AG09309 (cell line): ENCODE results near the gene CDH4.

Experiments
- DNase-seq: peaks from one replicate; pipeline ENCODE4 v3.0.0-alpha.2; 2010; ENCODE audit warnings: low read depth
- H3K4me3 ChIP-seq: 2 replicates; pipeline ENCODE4 v1.5.1; 2011; ENCODE audit warnings: mild to moderate bottlenecking, low read depth, low read length, moderate library complexity; ENCODE audit not compliant: control insufficient read depth
- TF ChIP-seq, protein P1 (sequence below): IDR thresholded peaks from 2 replicates; pipeline ENCODE4 v1.5.1; 2011; ENCODE audit warnings: mild to moderate bottlenecking, low read depth, low read length, inconsistent platforms; ENCODE audit not compliant: insufficient read depth, control insufficient read depth; ENCODE audit errors: missing control alignments

The CDH4 gene

DNA sequence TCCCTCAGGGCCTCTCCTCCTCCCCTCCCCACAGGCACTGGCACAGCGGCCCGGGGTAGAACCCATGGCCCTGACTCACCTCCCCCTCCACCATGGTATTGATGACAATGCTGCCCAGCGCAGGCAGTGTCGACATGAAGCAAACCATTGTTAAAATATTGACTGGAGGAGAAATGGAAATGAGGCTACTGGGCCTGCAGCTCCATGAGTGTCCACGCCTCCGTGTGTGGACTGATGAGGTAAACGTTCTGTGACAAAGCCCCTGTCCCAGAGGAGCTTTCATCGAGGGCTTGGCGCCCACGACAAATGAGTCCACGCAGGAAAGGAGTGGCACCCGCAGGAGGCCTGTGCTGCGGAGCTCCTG, 410.9 kb downstream of the CDH4 start:
- TF ChIP-seq, protein P1, sequence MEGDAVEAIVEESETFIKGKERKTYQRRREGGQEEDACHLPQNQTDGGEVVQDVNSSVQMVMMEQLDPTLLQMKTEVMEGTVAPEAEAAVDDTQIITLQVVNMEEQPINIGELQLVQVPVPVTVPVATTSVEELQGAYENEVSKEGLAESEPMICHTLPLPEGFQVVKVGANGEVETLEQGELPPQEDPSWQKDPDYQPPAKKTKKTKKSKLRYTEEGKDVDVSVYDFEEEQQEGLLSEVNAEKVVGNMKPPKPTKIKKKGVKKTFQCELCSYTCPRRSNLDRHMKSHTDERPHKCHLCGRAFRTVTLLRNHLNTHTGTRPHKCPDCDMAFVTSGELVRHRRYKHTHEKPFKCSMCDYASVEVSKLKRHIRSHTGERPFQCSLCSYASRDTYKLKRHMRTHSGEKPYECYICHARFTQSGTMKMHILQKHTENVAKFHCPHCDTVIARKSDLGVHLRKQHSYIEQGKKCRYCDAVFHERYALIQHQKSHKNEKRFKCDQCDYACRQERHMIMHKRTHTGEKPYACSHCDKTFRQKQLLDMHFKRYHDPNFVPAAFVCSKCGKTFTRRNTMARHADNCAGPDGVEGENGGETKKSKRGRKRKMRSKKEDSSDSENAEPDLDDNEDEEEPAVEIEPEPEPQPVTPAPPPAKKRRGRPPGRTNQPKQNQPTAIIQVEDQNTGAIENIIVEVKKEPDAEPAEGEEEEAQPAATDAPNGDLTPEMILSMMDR = no peak
- DNase-seq = no peak

DNA sequence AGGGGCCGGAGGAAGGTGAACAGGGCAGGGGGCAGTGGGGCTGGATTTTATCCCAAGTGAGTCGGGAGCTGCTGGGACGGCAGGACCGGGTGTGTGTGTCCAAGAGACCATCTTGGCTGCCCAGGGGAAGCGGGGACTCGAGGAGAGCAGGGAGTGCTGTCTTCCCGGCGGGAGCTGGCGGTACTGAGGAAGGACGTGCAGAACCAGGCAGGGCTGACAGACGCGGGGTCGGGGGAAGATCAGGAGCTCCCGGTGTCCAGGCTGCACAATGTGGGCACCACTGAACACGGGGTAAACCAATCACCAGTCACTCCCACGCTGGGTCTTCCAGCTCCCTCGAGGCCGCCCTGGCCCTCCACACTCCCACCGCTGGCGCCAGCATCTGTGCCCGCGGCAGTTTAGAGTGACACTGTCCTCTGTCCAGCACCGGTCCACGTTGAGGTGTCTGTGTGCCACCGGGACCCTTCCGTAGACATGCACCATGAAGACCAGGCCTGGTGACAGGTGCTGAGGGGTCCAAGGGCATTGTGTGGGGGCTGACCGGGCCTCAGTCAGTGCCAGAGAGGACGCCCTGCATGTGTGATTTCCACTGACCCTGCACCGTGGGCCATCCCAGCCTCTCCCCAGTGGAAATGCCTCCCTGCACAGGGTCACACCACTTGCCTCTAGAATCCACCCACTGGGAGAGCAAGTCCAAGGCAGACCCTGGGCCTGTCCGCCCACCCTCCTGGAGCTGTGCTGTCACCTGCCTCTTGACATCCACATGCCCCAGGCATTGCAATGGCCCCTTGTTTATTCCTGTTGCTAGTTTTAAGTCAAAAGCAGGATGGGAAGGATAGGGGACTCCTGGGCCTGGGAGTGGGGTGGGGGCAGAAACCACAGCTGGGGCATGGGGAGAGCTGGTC, 411.7 kb downstream of the CDH4 start:
- TF ChIP-seq, protein P1 = no peak
- H3K4me3 ChIP-seq = no peak overlapping the region
- DNase-seq = no peak

More for the DNA sequence above, 410.9 kb downstream of the CDH4 start:
- H3K4me3 ChIP-seq = no peak overlapping the region

DNA sequence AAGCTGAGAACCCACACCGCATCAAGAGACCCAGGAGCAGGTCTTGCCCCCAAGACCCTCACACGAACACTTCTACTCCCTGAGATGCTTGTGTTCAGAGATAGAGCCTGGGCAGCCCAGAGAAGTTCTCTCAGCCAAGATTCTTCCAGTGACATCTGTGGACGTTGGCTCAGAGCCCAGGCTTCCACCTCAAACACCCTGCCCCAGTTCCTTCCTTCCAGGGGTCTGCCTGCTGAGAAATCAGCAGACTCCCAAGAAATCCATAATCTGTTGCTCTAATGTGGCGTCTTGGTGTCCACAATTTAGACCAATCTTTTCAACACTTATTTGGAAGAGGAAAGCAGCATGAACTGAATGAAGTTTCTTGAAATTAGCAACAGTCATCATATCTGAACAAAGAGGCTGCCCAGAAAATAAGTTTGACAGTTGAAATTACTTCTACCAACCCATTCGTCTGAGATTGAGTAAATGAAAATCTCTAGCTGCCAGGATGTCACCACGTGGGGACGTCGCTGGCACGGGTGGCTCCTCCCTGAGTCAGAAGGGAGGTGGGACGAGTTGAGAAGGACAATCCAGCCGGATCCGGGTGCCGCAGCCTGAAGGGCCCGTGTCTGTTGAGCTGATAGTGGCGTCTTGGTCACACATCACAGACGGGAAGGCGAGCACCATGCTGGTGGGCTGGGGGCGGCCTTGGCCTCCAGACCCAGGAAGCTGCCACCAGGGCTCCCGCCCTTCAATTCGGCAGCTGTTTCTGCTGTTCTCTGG, 412.7 kb downstream of the CDH4 start:
- H3K4me3 ChIP-seq = no peak overlapping the region
- TF ChIP-seq, protein P1 = no peak
- no peak for DNase-seq

DNA sequence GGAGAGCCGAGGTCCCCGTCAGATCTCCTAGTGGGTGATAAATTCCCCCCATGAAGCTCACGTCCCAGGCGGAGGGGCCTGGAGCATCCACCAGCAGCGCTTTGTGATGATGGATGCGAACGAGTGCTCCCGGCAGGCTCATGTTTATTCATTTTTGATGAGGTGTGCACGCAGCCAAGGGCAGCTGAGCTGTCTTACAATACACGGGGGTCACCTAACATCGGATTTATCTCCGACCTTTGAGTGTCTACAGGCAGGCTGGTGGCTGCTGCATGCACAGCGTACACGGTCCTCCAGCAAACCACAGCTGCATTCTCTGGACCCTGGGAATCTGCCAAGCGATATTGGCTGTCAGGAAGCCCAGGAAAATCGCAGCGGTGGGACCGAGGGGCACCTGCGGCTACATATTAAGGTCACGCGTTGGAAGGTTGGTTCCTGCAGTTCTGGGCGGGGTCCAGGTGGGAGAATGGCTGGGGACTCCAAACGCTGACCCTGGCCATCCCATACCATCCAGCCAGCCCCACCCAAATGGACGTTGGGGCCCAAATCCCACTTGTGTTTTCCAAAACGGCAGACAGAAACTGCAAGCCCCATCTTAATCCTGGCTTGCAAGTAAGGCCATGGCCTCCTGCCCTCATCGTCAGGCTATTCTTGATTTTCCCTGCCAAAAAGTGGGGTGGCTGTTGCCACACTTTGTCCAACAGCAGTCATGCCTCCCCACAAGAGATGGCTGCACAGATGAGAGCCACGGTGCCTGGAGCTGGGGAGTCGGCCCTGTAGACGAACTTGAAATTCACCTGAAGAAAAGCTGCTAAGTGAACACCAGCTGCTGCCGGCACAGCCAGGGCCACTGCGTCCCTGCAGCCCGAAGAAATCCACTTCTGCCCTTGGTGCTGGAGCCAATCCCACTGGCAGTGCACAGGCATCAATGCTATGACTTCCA, 413.7 kb downstream of the CDH4 start:
- no peak for DNase-seq
- TF ChIP-seq, protein P1 = no peak

DNA sequence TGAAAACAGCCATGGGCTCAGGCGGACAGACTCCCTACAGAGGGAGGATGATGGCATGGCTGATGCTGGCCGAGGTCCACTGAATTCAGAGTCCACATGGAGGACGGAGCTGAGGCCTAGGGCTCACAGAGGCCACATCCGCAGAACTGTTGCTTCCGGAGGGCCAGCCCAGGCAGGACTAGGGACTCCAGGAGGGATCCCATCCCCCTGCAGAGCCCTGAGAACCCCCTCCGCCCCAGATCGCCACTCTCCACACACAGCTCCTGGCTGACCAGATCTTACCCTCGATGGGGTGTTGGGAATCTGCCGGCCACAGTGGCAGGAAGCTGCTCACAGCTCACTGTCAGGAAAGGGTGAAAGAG, 414.4 kb downstream of the CDH4 start:
- no peak overlapping the region for H3K4me3 ChIP-seq
- no peak for DNase-seq

More for the DNA sequence above, 413.7 kb downstream of the CDH4 start:
- no peak overlapping the region for H3K4me3 ChIP-seq

More for the DNA sequence above, 414.4 kb downstream of the CDH4 start:
- TF ChIP-seq, protein P1 = no peak
